Activated gamma-delta T cell treated with anti-CD3 and anti-CD28 coated beads, Interleukin-2, amount 50 U/mL, for 16 hours (primary cell): ENCODE data around the gene RNF151.
"Not testable (repeated sequence)": the region's sequence is repeated elsewhere in the genome, so short reads cannot be mapped to it uniquely, and the experiment has no call there.

Experiments used
- DNase-seq: peaks from one replicate; pipeline ENCODE4 v3.0.0-alpha.2; 2020; ENCODE audit warnings: low read depth

RNF151 gene

DNA sequence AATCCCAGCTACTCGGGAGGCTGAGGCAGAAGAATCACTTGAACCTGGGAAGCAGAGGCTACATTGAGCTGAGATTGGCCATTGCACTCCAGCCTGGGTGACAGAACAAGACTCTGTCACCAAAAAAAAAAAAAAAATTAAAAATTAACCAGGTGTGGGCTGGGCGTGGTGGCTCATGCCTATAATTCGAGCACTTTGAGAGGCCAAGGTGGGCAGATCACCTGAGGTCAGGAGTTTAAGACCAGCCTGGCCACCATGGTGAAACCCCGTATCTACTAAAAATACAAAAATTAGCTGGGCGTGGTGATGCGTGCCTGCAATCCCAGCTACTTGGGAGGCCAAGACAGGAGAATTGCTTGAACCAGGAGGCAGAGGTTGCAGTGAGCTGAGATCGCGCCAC, 26.8 kb upstream of the RNF151 start:
- not testable (repeated sequence) for DNase-seq

GRCh38 chr16:1940273-1941161, 26.1 kb upstream of the RNF151 start:
- DNase-seq = no peak

DNA sequence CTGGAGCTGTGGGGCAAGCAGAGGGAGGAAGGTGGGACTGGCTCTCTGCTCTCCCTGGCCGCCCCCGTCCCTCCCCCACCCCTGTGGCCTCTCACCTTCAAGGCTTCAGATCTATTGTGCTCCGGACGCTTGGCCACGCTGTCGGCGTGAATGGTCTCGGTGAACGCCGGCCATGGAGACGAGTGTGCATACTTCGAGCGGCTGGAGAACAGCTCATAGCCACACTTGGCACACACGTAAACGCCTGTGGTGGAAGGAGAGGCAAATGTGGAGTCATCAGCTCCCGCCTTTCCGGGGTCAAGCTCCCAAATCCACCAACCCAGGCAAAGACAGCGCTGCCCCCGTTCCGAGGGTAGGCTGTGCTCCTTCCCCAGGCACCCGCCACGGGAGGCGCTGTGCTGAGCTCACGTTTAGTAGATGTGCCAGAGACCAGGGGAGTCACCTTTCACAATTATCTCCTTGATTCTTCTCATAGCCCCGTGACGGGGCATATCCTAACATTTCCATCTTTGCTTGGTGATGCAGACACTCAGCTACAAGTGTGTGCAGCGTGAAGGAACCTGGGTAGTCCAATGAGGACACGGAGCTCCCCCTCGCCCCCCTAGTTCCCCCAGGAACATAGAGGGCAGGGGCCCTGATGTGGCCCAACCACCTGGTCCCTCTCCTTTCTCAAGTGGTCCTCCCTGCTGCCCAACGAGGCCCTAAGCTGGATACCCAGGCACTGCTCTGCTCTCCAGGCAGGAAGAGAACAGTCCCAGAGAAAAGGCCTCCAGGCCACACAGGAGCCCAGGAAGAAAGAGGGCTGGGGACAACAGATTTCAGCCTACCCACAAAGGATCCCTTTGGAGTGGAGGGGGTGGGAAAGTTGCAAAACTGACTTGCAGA, 25.3 kb upstream of the RNF151 start:
- DNase-seq = no peak

- no peak for DNase-seq
Measured at GRCh38 chr16:1942047-1942809, 24.4 kb upstream of the RNF151 start.

DNA sequence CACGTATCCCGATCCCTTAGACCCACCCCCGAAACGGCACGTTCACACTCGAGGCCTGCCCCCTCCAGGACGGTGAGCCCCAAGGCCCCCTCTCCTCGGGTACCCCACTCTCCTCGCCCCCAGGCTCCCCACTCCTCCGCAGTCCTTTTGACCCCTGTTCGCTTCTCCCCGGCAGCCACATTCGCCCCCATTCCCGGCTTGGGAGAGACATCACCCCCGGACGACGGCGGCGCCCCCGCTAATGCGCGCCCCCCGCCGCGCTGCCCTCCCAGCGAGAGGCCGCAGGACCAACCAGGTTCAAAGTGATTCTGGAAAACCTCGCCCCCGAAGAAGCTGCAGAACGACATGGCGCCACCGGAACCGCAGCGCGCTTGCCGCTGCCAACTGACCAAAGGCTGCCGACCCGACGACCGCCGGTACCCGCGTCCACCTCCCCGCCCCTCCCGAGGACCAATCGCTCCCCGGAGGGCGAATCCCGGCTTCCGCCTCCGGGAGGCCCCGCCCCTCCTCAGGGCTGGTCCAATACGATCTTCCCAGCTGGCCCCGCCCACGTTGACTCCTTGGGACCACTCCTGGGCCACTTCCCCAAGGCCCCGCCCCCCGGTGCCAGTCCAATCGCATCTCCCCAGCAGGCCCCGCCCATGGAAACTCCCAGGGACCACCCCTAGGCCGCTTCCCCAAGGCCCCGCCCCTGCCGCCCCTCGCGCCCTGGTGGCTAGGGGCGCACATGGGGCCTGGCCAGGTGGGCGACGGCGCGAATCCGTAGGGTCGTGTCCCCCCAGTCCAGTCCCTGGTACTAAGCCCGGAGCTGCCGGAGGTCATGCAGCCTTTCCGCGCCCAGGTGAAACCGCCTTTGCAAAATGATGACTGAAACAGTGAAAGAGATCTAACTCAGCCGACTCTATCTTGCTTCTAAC, 23.6 kb upstream of the RNF151 start, which contains the start of gene MSRB1:
MSRB1 (minus strand) TSS at position 390 of the 917 bp plus-strand sequence; CDS start at position 347, 43 bp downstream.
- peak; percentile 99 for DNase-seq

DNA sequence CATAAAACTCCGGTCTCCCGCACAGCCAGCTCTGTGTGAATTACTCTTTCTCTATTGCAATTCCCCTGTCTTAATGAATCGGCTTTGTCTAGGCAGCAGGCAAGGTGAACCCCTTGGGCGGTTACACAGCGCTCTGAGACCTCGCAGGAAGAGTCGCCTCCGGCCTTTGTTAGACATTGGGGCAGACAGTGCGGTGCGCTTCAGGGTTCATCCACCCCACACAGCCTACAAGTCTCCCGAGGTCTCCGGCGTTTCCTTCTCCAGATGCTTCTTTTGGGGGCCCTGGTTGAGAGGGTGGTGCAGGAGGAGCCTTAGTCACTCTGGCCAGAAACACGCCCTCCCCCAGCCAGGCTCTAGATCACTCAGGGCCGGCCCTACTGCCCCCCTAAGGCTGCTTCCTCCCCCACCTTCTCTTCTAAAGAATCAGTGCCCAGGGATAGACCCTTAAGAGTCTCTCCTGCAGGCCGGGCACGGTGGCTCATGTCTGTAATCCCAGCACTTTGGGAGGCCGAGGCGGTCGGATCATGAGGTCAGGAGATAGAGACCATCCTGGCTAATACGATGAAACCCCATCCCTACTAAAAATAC, 21.9 kb upstream of the RNF151 start:
- DNase-seq = no peak

- DNase-seq = no peak
Measured at GRCh38 chr16:1945559-1946391, 20.9 kb upstream of the RNF151 start.

DNA sequence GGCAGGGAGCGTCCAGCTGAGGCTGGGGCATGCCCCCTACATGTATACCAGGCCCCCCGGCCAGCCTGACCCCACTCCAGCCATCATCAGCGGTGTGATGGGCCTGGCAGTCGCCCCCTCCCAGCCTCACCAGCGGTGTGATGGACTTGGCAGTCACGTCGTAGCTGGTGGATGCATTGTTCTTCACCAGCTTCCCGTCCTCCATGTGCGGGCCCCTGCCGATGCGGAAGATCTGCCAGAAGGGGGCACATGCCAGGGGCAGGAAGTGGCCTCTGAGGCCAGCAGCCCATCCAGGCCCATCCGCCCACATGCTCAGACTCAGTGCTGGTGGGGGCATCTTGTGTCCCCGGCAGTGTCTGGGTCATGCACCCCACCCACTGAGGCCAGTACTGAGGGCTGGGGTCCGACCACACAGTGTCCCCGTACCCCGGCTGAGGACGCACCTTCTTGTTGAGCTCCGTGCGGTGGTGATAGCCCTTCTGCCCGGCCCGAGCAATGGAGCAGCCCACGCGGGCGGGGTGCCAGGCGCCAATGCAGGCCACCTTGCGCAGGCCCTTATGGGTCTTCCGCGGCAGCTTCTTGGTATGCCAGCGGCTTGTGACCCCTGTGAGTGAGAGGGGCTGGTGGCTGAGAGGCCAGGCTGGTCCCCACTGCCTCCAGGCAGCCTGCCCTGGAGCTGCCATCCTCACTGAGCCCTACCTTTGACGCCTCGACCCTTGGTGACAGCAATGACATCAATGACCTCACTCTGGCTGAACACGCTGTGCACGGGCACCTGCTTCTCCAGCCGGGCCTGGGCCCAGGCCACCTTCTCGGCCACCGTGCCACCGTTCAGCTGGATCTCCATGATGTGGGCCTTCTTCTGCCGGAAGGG, 19.9 kb upstream of the RNF151 start:
- no peak for DNase-seq

DNA sequence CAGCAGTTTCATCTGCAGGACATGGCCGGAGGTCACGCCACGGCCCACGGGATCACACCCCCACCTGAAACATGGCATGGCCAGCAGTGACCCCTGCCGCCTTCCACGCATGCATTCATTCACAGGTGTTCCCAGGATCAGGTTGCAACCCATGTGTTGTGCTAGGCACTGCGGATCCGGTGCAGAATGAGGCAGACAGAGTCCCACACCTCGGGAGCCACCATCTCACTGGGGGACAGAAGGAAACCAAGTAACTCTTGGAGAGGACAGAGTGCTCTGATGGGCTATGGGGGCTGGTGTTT, 19.3 kb upstream of the RNF151 start:
- DNase-seq = no peak

GRCh38 chr16:1949507-1949906, 17.1 kb upstream of the RNF151 start:
- no peak for DNase-seq

DNA sequence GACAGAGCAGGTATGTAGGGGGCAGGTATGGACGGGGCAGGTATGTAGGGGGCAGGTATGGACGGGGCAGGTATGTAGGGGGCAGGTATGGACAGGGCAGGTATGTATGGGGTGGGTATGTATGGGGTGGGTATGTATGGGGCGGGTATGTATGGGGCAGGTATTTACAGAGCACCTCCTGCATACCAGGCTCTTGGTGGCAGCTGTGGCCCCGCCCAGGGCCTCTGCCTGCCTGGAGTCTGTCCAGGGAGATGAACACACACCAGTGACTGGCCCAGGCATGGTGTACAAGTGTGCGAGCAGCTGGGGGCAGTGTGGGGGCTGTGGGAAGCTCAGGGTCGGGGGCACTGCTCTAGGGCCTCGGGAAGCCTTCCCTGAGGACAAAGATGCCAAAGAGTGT, 16.6 kb upstream of the RNF151 start:
- no peak for DNase-seq

GRCh38 chr16:1950559-1950958, 16.1 kb upstream of the RNF151 start:
- DNase-seq = no peak

- no peak for DNase-seq
Measured at GRCh38 chr16:1953734-1954133, 12.9 kb upstream of the RNF151 start.

DNA sequence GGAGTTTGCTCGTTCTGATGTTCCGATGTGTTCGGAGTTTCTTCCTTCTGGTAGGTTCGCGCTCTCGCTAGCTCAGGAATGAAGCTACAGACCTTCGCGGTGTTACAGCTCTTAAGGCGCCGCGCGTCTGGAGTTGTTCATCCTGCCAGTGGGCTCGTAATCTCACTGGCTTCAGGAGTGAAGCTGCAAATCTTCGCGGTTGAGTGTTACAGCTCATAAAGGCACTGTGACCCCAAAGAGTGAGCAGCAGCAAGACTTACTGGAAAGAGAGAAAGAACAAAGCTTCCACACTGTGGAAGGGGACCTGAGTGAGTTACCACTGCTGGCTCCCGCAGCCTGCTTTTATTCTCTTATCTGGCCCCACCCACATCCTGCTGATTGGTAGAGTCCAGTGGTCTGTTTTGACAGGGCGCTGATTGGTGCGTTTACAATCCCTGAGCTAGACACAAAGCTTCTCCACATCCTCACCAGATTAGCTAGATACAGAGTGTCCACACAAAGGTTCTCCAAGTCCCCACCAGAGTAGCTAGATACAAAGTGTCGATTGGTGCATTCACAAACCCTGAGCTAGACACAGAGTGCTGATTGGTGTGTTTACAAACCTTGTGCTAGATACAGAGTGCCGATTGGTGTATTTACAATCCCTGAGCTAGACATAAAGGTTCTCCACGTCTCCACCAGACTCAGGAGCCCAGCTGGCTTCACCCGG, 9.1 kb upstream of the RNF151 start:
- DNase-seq = not testable (repeated sequence)

DNA sequence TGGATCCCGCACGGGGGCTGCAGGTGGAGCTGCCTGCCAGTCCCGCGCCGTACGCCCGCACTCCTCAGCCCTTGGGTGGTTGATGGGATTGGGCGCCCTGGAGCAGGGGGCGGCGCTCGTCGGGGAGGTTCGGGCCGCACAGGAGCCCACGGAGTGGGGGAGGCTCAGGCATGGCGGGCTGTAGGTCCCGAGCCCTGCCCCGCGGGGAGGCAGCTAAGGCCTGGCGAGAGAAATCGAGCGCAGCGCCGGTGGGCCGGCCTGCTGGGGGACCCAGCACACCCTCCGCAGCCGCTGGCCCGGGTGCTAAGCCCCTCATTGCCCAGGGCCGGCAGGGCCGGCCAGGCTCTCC, 8.5 kb upstream of the RNF151 start:
- not testable (repeated sequence) for DNase-seq

DNA sequence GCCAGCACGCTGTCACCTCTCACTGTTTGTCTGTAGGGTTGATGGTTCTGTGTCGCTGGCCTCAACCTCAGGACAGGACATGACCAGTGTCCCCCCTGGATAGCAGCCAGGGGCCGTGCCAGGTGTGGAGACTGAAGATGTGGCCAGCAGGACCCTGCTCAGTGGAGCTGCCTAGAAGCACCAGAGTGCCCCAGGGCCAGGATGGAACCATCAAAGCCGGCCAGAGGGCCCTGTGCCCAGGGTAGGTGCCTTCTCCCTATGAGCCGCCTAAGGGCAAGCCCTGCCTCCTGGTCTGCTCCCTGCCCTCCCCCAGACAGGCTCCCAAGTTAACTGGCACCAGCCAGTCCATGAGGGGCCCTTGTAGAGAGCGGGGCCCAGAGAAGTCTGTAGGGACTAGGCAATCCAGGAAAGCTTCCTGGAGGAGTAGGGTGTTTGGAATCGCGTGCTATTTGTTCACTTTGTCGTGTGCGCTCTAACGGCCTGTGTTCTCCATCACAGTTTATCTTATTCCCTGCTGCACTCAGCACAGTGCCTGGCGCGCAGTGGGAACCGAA, 7.9 kb upstream of the RNF151 start:
- DNase-seq = no peak

DNA sequence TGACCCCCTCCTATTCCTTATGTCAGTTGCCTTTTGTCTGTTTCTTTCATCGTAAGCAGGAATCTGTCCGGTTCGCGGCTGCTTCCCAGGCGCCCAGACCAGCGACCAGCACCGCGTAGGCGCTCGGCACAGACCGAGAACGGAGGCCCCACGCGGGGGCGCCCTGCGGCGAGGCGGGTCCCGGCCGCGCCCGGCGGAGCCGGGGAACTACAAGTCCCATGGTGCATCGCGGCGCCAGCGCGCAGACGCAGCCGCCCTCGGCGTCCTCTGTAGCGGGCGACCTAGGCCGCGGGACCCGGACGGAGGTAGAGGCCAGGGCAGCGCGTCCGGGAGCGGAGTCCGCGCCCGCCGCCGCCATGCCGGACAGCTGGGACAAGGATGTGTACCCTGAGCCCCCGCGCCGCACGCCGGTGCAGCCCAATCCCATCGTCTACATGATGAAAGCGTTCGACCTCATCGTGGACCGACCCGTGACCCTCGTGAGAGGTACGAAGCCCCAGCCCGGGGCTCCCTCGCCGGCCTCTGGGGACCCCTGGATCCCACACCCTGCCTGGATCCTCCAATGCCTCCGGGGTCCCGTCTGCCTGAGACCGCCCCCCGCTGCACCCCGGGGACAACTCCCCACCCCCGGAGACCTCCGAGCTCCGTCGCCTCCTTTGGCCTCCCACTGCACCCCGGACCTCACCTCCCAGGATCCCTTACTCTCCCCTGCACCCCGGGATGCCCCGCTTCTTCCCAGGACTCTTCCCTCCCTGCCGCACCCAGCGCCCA, 7.2 kb upstream of the RNF151 start, which contains the start of gene NDUFB10:
NDUFB10 (plus strand) TSS at position 270 of the 771 bp plus-strand sequence; CDS start at position 357, 87 bp downstream.
- DNase-seq = peak; percentile 88
